Measurements from ENCODE around the gene ZNF831. TPM values are rescaled to one million over a fixed set of nuclear protein-coding genes. Genes with fewer than 3 reads are reported as not detected.

Gene ZNF831
- total and polyA plus RNA-seq, 9 donors = 0.09 to 0.42 (median 0.18) TPM

- H3K4me1 ChIP-seq (ENCODE audit: control insufficient read depth, insufficient read depth, low read length) = no peaks in the 10 kb centered on the region
- no peak overlapping the region for H3K4me3 ChIP-seq (ENCODE audit: low read length)
- DNase-seq = no peak
- 47% methylated on average over 2 of the region's 10 CpGs for WGBS (ENCODE audit: insufficient coverage)
- peaks cover 2% of the 10 kb centered on the region for H3K27me3 ChIP-seq (ENCODE audit: control insufficient read depth, insufficient read depth, low read length)
- no peaks in the 10 kb centered on the region for H3K36me3 ChIP-seq (ENCODE audit: control insufficient read depth, insufficient read depth, low read length)
- H3K9me3 ChIP-seq (replicated peaks; ENCODE audit: control insufficient read depth, low read depth, low read length) = no peaks in the 10 kb centered on the region
- H3K27ac ChIP-seq (ENCODE audit: low read length) = no peak overlapping the region
Measured at GRCh38 chr20:59242714-59243626, 79.3 kb downstream of the ZNF831 start.

- WGBS (ENCODE audit: insufficient coverage) = 74% methylated on average over 3 of the region's 8 CpGs
- Histone ChIP-seq H3K27ac (ENCODE audit: low read length) (no peak overlapping the region), H3K36me3 (ENCODE audit: control insufficient read depth, insufficient read depth, low read length) (no peaks in the 10 kb centered on the region), H3K4me3 (ENCODE audit: low read length) (no peak overlapping the region), H3K27me3 (ENCODE audit: control insufficient read depth, insufficient read depth, low read length) (peaks cover 2% of the 10 kb centered on the region), H3K9me3 (replicated peaks; ENCODE audit: control insufficient read depth, low read depth, low read length) (no peaks in the 10 kb centered on the region), H3K4me1 (ENCODE audit: control insufficient read depth, insufficient read depth, low read length) (no peaks in the 10 kb centered on the region)
- DNase-seq = no peak
Measured at GRCh38 chr20:59246691-59247400, 83.2 kb downstream of the ZNF831 start.

GRCh38 chr20:59247731-59248684 is 84.4 kb downstream of the ZNF831 start:
- 33% methylated on average over 1 of the region's 4 CpGs for WGBS (ENCODE audit: insufficient coverage)
- Histone ChIP-seq H3K4me1 (ENCODE audit: control insufficient read depth, insufficient read depth, low read length) (no peaks in the 10 kb centered on the region), H3K27me3 (ENCODE audit: control insufficient read depth, insufficient read depth, low read length) (peaks cover 2% of the 10 kb centered on the region), H3K9me3 (replicated peaks; ENCODE audit: control insufficient read depth, low read depth, low read length) (no peaks in the 10 kb centered on the region), H3K4me3 (ENCODE audit: low read length) (no peak overlapping the region), H3K36me3 (ENCODE audit: control insufficient read depth, insufficient read depth, low read length) (no peaks in the 10 kb centered on the region), H3K27ac (ENCODE audit: low read length) (no peak overlapping the region)
- peak; percentile 25 for DNase-seq

GRCh38 chr20:59250293-59250692 is 86.7 kb downstream of the ZNF831 start:
- Histone ChIP-seq H3K27ac (ENCODE audit: low read length) (no peak overlapping the region), H3K36me3 (ENCODE audit: control insufficient read depth, insufficient read depth, low read length) (no peaks in the 10 kb centered on the region), H3K9me3 (replicated peaks; ENCODE audit: control insufficient read depth, low read depth, low read length) (no peaks in the 10 kb centered on the region), H3K4me1 (ENCODE audit: control insufficient read depth, insufficient read depth, low read length) (no peaks in the 10 kb centered on the region), H3K4me3 (ENCODE audit: low read length) (no peak overlapping the region), H3K27me3 (ENCODE audit: control insufficient read depth, insufficient read depth, low read length) (peaks cover 2% of the 10 kb centered on the region)
- no peak for DNase-seq
- 80% methylated on average over 2 of the region's 6 CpGs for WGBS (ENCODE audit: insufficient coverage)

GRCh38 chr20:59253325-59253724 is 89.7 kb downstream of the ZNF831 start:
- Histone ChIP-seq H3K27ac (ENCODE audit: low read length) (no peak overlapping the region), H3K36me3 (ENCODE audit: control insufficient read depth, insufficient read depth, low read length) (no peaks in the 10 kb centered on the region), H3K4me3 (ENCODE audit: low read length) (no peak overlapping the region), H3K27me3 (ENCODE audit: control insufficient read depth, insufficient read depth, low read length) (peaks cover 2% of the 10 kb centered on the region), H3K9me3 (replicated peaks; ENCODE audit: control insufficient read depth, low read depth, low read length) (no peaks in the 10 kb centered on the region), H3K4me1 (ENCODE audit: control insufficient read depth, insufficient read depth, low read length) (peaks cover 2% of the 10 kb centered on the region)
- no CpG with 5 or more reads among the region's 6 CpGs for WGBS (ENCODE audit: insufficient coverage)
- no peak for DNase-seq

DNA sequence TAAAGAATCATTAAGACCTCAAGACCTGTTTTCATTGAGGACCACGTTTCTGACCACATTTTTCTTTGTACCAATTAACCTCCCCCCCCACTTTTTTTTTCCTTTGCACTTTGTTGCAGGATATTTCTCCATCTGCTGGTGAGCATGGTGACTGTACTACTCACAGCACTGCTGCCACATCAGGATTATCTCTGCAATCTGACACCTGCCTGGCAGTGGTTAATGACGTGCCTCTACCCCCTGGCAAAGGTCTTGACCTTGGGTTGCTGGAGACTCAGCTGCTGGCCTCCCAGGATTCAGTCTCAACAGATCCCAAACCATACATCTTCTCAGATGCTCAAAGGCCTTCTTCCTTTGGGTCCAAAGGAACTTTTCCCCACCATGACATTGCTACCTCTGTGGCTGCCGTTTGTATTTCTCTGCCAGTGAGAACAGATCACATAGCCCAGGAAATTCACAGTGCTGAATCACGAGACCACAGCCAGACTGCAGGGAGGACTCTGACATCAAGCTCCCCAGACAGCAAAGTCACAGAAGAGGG is 90.2 kb downstream of the ZNF831 start:
- peaks cover 2% of the 10 kb centered on the region for H3K4me1 ChIP-seq (ENCODE audit: control insufficient read depth, insufficient read depth, low read length)
- no peak overlapping the region for H3K4me3 ChIP-seq (ENCODE audit: low read length)
- H3K27ac ChIP-seq (ENCODE audit: low read length) = no peak overlapping the region
- 30% methylated on average over 4 of the region's 4 CpGs for WGBS (ENCODE audit: insufficient coverage)
- no peaks in the 10 kb centered on the region for H3K9me3 ChIP-seq (replicated peaks; ENCODE audit: control insufficient read depth, low read depth, low read length)
- peaks cover 2% of the 10 kb centered on the region for H3K27me3 ChIP-seq (ENCODE audit: control insufficient read depth, insufficient read depth, low read length)
- no peaks in the 10 kb centered on the region for H3K36me3 ChIP-seq (ENCODE audit: control insufficient read depth, insufficient read depth, low read length)
- peak; percentile 14 for DNase-seq

DNA sequence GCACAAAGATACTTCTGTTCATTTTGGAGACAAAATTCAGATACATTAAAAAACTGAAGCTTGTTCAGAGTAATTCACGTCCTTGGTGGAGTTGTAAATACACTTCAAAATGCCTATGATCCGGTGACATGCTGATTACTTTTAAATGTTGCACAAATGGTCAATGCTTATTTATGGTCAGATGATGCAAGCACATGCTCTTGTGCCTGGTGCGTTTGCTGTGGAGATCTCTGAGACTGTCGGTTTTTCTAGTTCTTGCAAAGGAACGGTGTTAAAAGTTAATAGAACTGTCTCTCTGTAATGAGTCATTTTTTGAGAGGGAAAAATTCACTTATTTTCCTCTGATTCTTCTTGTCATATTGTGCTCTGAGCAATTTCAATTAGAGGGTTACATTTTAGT is 91.6 kb downstream of the ZNF831 start:
- no peak overlapping the region for H3K27ac ChIP-seq (ENCODE audit: low read length)
- no peak overlapping the region for H3K4me3 ChIP-seq (ENCODE audit: low read length)
- H3K4me1 ChIP-seq (ENCODE audit: control insufficient read depth, insufficient read depth, low read length) = peaks cover 2% of the 10 kb centered on the region
- H3K9me3 ChIP-seq (replicated peaks; ENCODE audit: control insufficient read depth, low read depth, low read length) = no peaks in the 10 kb centered on the region
- no peak for DNase-seq
- H3K36me3 ChIP-seq (ENCODE audit: control insufficient read depth, insufficient read depth, low read length) = no peaks in the 10 kb centered on the region
- H3K27me3 ChIP-seq (ENCODE audit: control insufficient read depth, insufficient read depth, low read length) = peaks cover 2% of the 10 kb centered on the region
- WGBS (ENCODE audit: insufficient coverage) = no CpG with 5 or more reads among the region's 5 CpGs

- WGBS (ENCODE audit: insufficient coverage) = 20% methylated on average over 1 of the region's 2 CpGs
- H3K27me3 ChIP-seq (ENCODE audit: control insufficient read depth, insufficient read depth, low read length) = peaks cover 8% of the 10 kb centered on the region
- H3K4me1 ChIP-seq (ENCODE audit: control insufficient read depth, insufficient read depth, low read length) = peaks cover 2% of the 10 kb centered on the region
- DNase-seq = peak; percentile 19
- H3K9me3 ChIP-seq (replicated peaks; ENCODE audit: control insufficient read depth, low read depth, low read length) = no peaks in the 10 kb centered on the region
- H3K36me3 ChIP-seq (ENCODE audit: control insufficient read depth, insufficient read depth, low read length) = no peaks in the 10 kb centered on the region
- H3K4me3 ChIP-seq (ENCODE audit: low read length) = no peak overlapping the region
- H3K27ac ChIP-seq (ENCODE audit: low read length) = no peak overlapping the region
Measured at GRCh38 chr20:59258221-59258621, 94.6 kb downstream of the ZNF831 start.

DNA sequence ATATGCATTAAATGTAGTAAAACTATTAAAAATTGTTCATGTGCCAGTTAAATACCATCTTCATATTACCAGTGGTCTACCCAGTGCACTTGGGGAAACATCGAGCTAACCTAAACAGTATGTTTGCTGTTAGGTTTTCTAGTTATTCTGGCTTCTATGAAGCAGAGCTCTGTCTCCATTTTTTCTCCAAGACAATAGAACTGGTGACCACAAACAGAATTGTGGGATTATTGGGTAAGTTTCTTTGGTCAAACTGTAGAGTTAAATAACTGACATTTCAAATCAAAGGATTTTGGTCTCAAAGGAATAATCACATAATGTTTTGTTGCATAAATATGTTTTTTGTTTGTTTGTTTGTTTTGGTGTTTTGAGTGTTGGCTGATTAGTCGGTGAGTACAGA is 96.3 kb downstream of the ZNF831 start:
- H3K4me3 ChIP-seq (ENCODE audit: low read length) = no peak overlapping the region
- H3K4me1 ChIP-seq (ENCODE audit: control insufficient read depth, insufficient read depth, low read length) = peaks cover 2% of the 10 kb centered on the region
- H3K27me3 ChIP-seq (ENCODE audit: control insufficient read depth, insufficient read depth, low read length) = peaks cover 11% of the 10 kb centered on the region
- DNase-seq = no peak
- H3K36me3 ChIP-seq (ENCODE audit: control insufficient read depth, insufficient read depth, low read length) = no peaks in the 10 kb centered on the region
- no peaks in the 10 kb centered on the region for H3K9me3 ChIP-seq (replicated peaks; ENCODE audit: control insufficient read depth, low read depth, low read length)
- no peak overlapping the region for H3K27ac ChIP-seq (ENCODE audit: low read length)
- 100% methylated on average over 1 of the region's 2 CpGs for WGBS (ENCODE audit: insufficient coverage)

Measured in muscle of leg (tissue), 11 donors.